IPS DF 4.7 (cell line): Measurements from ENCODE around the gene DCUN1D4.
"Not testable (repeated sequence)": the region's sequence is repeated elsewhere in the genome, so short reads cannot be mapped to it uniquely, and the experiment has no call there.

Experiments used
- DNase-seq: peaks from one replicate; pipeline ENCODE4 v3.0.0-alpha.2; 2013; ENCODE audit warnings: low spot score; ENCODE audit errors: extremely low read depth

Gene DCUN1D4

GRCh38 chr4:51893402-51893801, 50.4 kb downstream of the DCUN1D4 start:
- DNase-seq = not testable (repeated sequence)

GRCh38 chr4:51894059-51894645, 51.2 kb downstream of the DCUN1D4 start:
- DNase-seq = no peak

- DNase-seq = no peak
These were observed 52.2 kb downstream of the DCUN1D4 start for GRCh38 chr4:51895158-51895557.

GRCh38 chr4:51895816-51896408, 53.0 kb downstream of the DCUN1D4 start:
- DNase-seq = no peak

GRCh38 chr4:51901363-51901762, 58.4 kb downstream of the DCUN1D4 start:
- no peak for DNase-seq

DNA sequence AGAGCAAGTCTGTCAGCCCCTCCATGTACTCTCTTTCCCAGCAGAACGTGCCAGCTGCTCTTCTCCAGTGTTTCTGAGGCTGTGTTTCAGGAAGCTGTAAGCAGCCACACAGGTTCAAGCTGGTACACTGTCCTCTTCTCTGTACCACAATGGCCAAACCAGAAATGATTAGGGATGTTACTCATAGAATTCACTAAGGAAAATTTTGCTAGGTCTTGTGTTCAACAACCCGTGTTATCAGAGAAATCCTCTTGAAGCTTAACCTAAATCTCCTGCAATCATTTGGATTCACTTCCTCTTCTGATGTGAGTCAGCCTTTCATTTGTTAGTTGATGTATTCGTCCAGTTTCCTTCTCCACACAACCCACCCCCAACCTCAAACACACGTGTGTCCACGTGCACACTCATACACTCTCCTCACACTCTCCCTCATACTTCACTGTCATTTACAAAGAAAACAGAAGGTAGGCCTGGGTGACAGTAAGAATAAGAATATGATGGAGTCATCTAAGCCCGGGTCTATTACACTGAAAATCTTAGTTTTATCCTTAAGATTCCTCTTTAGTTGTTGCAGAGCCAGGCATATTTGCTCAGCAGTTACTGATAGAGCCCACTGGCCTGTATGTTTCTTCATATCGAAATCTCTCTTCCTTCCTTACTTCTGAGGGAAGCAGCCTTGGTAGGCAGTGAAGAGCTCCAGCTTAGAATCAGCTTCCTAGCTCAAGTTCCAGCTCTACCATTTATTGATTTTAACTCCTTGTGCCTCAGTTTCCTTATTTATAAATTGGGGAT, 63.4 kb downstream of the DCUN1D4 start:
- DNase-seq = no peak

DNA sequence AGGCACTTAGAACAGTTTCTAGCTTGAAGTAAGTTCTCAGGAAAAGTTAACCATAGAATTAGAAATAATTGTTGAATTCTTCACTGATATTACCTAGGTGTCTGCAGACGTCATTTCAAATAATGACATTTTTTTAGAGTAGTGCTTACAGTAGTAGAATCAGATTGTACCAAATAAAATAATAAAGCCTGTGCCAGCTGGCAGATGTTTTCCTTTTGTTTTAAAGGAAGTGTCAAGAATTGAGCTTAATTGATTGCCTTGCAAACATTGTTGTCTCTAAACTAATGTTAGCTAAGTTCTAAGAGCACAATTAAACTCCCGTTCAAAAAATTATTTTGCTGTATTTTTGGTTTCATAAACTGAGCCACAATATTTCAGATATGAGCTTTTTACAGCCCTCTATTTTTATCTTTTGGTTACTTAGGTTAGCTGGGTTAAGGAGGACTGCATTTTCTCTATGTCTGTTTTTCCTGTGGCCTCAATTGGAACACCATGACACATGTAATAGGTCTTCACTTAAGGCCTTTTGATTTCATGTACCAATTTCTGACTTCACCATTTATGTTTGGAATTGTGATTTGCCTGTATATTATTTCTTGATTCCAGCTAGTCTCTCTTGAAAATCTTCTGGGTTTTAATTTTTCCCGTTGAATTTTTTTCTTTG, 64.2 kb downstream of the DCUN1D4 start:
- no peak for DNase-seq

GRCh38 chr4:51909236-51909703, 66.3 kb downstream of the DCUN1D4 start:
- no peak for DNase-seq

- no peak for DNase-seq
These were observed 75.3 kb downstream of the DCUN1D4 start for GRCh38 chr4:51918251-51918650.

DNA sequence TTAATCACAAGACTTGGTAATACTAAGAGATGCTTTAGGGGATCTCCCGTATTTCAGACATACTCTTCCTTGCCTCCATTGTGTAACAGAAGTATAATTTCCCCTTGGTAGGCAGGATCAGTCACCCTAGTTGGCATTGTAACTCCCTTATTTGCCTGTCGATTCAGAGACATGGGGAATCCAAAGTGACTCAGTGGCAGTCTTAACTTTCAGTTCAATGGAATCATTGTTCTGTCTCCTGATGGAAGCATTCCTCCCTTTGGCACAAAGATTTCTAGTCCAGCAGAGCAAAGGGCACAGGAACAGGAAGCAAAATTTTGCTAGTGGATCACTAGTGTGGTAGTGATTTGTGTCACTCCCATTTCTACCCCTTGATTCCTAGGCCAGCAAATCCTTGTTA, 80.4 kb downstream of the DCUN1D4 start:
- DNase-seq = no peak

GRCh38 chr4:51925307-51925706, 82.4 kb downstream of the DCUN1D4 start:
- DNase-seq = no peak

GRCh38 chr4:51930557-51930956, 87.6 kb downstream of the DCUN1D4 start:
- no peak for DNase-seq

GRCh38 chr4:51931461-51931860, 88.5 kb downstream of the DCUN1D4 start:
- DNase-seq = no peak

DNA sequence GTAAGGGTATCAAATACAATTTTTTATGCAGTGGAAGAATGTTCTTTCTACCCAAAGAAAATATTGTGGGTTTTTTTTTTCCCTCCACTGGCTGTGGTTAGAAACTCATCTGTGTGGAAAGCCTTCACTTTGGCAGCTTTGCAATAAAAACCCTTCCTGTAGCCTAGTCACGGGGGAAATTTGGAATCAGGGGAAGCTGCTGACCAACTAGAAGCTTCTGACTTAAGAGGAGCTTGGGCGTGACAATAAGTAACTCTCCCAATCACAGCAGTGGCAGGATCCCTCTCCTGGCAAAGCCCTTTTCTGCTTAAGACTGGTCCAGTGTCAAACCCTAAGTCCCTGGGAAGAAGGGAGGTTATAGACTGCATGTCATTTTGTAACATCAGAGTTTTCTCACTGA, 89.3 kb downstream of the DCUN1D4 start:
- DNase-seq = no peak

DNA sequence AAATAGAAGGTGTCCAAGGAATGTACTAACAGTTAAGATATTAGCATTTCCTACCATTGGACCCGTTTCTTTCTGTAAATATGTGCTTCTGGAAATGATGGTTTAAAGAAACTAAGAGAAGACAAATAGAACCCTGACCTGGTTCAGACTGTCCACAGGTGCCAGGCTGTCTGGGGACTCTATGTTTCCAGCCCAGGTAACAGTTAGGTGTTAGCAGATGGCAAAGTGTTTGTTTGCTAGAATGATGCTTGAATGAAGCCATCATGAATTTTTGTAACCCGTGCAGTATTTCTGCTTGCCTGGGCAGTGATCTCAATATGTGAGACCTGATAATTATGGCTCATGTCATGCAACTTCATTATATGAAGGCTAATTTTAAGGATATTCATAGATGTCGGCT, 89.7 kb downstream of the DCUN1D4 start:
- no peak for DNase-seq

GRCh38 chr4:51940460-51940859, 97.5 kb downstream of the DCUN1D4 start:
- DNase-seq = not testable (repeated sequence)

DNA sequence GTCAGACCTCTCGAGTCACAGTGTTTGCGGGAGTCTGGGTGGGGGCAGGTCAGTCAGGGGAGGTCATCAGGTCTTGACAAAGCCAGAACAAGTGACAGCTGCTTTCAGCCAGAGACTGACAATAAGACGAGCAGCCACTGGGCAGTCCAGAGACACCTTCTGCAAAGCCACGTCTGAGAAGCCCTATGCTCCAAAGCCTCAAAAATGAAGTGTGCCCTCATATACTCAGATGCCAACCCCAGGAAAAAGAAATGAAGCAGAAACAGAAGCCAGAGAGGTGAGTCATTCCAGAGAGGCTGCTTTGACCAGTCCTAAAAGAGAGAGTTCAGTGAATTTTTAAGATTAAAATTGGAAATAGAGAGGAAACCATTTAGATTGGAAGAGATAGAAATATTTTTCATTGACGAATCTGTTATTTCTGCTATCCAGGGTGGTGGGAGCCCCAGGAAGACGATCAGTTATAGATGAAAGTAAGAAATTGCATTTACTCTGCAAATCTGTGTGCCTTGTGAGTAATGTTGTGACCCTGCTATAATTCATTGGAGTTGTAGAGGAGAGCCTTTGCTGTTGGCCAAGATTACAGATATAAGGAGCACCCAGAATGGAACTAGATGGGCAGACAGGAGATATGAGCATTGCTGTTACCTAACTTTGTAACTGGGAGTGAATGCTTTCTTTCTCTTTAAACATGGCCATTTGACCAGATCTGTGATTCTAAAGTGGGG, 99.3 kb downstream of the DCUN1D4 start:
- no peak for DNase-seq

GRCh38 chr4:51942833-51943215, 99.9 kb downstream of the DCUN1D4 start:
- no peak for DNase-seq

- DNase-seq = no peak
These were observed 100.3 kb downstream of the DCUN1D4 start for GRCh38 chr4:51943221-51943620.

GRCh38 chr4:51958199-51958968, 115.4 kb downstream of the DCUN1D4 start:
- no peak for DNase-seq

- DNase-seq = no peak
These were observed 117.5 kb downstream of the DCUN1D4 start for GRCh38 chr4:51960486-51960885.
